Measurements from ENCODE around the gene CHADL.

DNA sequence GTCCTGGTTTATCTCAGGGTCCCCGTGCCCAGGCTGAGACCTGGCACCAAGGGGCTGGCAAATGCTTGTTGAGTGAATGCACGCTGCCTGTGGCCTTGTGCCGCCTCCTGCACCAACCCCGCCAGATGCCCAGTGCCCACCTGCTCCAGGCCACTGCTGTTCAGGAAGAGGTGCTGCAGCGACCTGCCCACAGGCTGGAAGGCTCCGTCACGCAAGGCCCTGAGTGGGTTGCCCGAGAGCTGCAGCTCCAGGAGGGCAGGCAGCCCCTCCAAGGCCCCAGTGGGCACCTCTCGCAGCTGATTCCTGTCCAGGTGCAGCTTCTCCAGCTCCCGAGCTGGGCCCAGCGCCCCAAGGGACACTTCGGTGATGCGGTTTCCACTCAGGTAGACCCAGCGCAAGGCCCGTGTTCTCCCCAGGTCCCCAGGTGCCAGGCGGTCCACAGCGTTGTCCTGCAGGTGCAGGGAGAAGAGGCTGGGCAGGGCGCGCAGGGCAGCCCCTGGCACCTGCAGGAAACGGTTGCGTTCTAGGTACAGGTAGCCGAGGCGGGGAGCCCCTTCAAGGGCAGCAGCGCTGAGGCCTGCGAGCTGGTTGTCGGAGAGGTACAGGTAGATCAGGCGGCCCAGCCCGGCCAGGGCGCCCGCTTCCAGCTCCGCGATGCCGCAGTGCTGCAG lies 3.6 kb downstream of the CHADL start:
- TF ChIP-seq, protein P1, sequence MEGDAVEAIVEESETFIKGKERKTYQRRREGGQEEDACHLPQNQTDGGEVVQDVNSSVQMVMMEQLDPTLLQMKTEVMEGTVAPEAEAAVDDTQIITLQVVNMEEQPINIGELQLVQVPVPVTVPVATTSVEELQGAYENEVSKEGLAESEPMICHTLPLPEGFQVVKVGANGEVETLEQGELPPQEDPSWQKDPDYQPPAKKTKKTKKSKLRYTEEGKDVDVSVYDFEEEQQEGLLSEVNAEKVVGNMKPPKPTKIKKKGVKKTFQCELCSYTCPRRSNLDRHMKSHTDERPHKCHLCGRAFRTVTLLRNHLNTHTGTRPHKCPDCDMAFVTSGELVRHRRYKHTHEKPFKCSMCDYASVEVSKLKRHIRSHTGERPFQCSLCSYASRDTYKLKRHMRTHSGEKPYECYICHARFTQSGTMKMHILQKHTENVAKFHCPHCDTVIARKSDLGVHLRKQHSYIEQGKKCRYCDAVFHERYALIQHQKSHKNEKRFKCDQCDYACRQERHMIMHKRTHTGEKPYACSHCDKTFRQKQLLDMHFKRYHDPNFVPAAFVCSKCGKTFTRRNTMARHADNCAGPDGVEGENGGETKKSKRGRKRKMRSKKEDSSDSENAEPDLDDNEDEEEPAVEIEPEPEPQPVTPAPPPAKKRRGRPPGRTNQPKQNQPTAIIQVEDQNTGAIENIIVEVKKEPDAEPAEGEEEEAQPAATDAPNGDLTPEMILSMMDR (IDR thresholded peaks at IDR 0.05): no peak
- TF ChIP-seq SIN3A (IDR thresholded peaks at IDR 0.05; ENCODE audit: borderline replicate concordance, low read depth, low read length) (no peak), RFX5 (IDR thresholded peaks at IDR 0.05; ENCODE audit: low read length) (no peak), NFIC (IDR thresholded peaks at IDR 0.05; ENCODE audit: borderline replicate concordance) (no peak), RAD21 (IDR thresholded peaks at IDR 0.05; ENCODE audit: low read length) (no peak), NRF1 (IDR thresholded peaks at IDR 0.05; ENCODE audit: low read depth, low read length) (no peak), POLR2AphosphoS5 (IDR thresholded peaks at IDR 0.05; ENCODE audit: low read depth, low read length) (no peak), EZH2phosphoT487 (IDR thresholded peaks at IDR 0.05; ENCODE audit: borderline replicate concordance, low read depth) (no peak), GABPA (IDR thresholded peaks at IDR 0.05; ENCODE audit: low read depth) (no peak), TCF12 (IDR thresholded peaks at IDR 0.05) (no peak)

All from SK-N-SH (cell line).